PFSK-1 (cell line): Measurements from ENCODE around the gene CASQ2.

Experiments used
- POLR2AphosphoS5 ChIP-seq: IDR thresholded peaks from 2 replicates; pipeline ENCODE4 v1.6.1; 2012; ENCODE audit warnings: low read depth, mild to moderate bottlenecking, control low read depth, low read length, moderate library complexity
- SIN3A ChIP-seq: IDR thresholded peaks from 2 replicates; pipeline ENCODE4 v1.6.1; 2012; ENCODE audit warnings: mild to moderate bottlenecking, low read length, moderate library complexity, borderline replicate concordance; ENCODE audit not compliant: insufficient read depth
- TF ChIP-seq, protein P1 (sequence below), 2 experiments: IDR thresholded peaks; 2 replicates each; pipeline versions ENCODE4 v1.6.1 to v1.8.0; 2011 to 2012; ENCODE audit warnings: low read depth in 2 of 2, low read length in 2 of 2, control low read depth in 1 of 2, inconsistent platforms in 1 of 2, mild to moderate bottlenecking in 1 of 2, moderate library complexity in 1 of 2; ENCODE audit not compliant: insufficient read depth in 1 of 2

DNA sequence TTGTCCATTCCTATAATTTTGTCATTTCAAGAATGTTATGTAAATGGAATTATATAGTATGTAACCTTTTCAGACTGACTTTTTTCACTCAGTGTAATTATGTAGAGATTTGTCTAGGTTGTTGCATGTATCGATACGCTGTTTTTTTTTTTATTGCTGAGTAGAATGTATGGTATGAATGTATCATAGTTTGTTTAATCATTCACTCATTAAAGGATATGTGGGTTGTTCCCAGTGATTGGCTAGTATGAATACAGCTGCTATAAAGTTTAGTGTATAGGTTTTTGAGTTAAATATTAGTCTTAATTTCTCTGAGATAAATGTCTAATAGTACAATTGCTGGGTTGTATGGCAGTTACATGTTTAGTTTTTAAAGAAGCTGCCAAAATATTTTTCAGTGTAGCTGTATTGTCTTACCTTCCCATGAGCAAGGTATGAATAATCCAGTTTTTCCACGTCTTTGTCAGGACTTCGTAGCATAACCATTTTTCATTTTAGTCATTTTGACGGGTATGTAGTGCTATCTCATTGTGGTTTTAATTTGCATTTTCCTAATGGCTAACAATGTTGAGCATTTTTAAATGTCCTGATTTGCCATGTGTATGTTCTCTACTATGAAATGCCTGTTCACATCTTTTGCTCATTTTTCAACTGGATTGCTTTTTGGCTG lies 22.4 kb downstream of the CASQ2 start:
- TF ChIP-seq POLR2AphosphoS5 (no peak), SIN3A (no peak)
- TF ChIP-seq, protein P1, sequence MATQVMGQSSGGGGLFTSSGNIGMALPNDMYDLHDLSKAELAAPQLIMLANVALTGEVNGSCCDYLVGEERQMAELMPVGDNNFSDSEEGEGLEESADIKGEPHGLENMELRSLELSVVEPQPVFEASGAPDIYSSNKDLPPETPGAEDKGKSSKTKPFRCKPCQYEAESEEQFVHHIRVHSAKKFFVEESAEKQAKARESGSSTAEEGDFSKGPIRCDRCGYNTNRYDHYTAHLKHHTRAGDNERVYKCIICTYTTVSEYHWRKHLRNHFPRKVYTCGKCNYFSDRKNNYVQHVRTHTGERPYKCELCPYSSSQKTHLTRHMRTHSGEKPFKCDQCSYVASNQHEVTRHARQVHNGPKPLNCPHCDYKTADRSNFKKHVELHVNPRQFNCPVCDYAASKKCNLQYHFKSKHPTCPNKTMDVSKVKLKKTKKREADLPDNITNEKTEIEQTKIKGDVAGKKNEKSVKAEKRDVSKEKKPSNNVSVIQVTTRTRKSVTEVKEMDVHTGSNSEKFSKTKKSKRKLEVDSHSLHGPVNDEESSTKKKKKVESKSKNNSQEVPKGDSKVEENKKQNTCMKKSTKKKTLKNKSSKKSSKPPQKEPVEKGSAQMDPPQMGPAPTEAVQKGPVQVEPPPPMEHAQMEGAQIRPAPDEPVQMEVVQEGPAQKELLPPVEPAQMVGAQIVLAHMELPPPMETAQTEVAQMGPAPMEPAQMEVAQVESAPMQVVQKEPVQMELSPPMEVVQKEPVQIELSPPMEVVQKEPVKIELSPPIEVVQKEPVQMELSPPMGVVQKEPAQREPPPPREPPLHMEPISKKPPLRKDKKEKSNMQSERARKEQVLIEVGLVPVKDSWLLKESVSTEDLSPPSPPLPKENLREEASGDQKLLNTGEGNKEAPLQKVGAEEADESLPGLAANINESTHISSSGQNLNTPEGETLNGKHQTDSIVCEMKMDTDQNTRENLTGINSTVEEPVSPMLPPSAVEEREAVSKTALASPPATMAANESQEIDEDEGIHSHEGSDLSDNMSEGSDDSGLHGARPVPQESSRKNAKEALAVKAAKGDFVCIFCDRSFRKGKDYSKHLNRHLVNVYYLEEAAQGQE (IDR thresholded peaks at IDR 0.05; ENCODE audit: insufficient read depth in 1 of 2, low read depth in 2 of 2, low read length in 2 of 2): no peak
